Fibroblast of skin of left quadriceps (primary cell): ENCODE data around the gene ZNF684.
A peak's percentile ranks its signal among the peaks of the same experiment; 100 is the strongest.
"Not testable (repeated sequence)": the region's sequence is repeated elsewhere in the genome, so short reads cannot be mapped to it uniquely, and the experiment has no call there.

Source experiments
- DNase-seq, 2 experiments: peaks; one replicate each; pipeline ENCODE4 v3.0.0-alpha.2; 2013; ENCODE audit warnings: low read depth in 2 of 2

ZNF684 gene

GRCh38 chr1:40574805-40575204 lies 43.4 kb downstream of the ZNF684 start:
- DNase-seq: not testable (repeated sequence)

GRCh38 chr1:40575336-40575735 lies 43.9 kb downstream of the ZNF684 start:
- DNase-seq: no peak

GRCh38 chr1:40582116-40582515 lies 50.7 kb downstream of the ZNF684 start:
- DNase-seq: peak; percentile 9 to 15

- DNase-seq: no peak
Measured at GRCh38 chr1:40583980-40584379, 52.5 kb downstream of the ZNF684 start.

- DNase-seq: no peak
Measured at GRCh38 chr1:40588586-40588985, 57.1 kb downstream of the ZNF684 start.

- no peak for DNase-seq
Measured at GRCh38 chr1:40592107-40592803, 60.8 kb downstream of the ZNF684 start.

GRCh38 chr1:40593449-40594186 lies 62.2 kb downstream of the ZNF684 start:
- no peak for DNase-seq

- DNase-seq: no peak
Measured at GRCh38 chr1:40594187-40594531, 62.7 kb downstream of the ZNF684 start.

GRCh38 chr1:40595623-40596022 lies 64.2 kb downstream of the ZNF684 start:
- no peak for DNase-seq
